CD14-positive monocyte (primary cell): Measurements from ENCODE around the gene GALT. TPM values are rescaled to one million over a fixed set of nuclear protein-coding genes. Genes with fewer than 3 reads are reported as not detected.

Source experiments
- DNase-seq, 3 donors: peaks; one replicate each; pipeline ENCODE4 v3.0.0-alpha.2; 2011 to 2022
- H2AFZ ChIP-seq: 2 replicates; pipeline ENCODE4 v1.6.0; 2012; ENCODE audit warnings: mild to moderate bottlenecking, low read depth, low read length, inconsistent platforms; ENCODE audit not compliant: insufficient read depth, poor library complexity, severe bottlenecking
- H3K27ac ChIP-seq, 2 donors: 1 replicate in 1 of 2; 2 replicates in 1 of 2; pipeline ENCODE4 v1.5.1; 2012 to 2013; ENCODE audit warnings: low read length in 2 of 2, control low read depth in 1 of 2, inconsistent platforms in 1 of 2, low read depth in 1 of 2, mild to moderate bottlenecking in 1 of 2
- H3K27me3 ChIP-seq, 2 donors: one replicate each; pipeline versions ENCODE4 v1.6.0 to v1.6.1; 2011 to 2013; ENCODE audit warnings: low read length in 2 of 2; ENCODE audit not compliant: control insufficient read depth in 2 of 2, insufficient read depth in 2 of 2
- H3K36me3 ChIP-seq, 2 donors: replicated peaks in 1 of 2; 1 replicate in 1 of 2; 2 replicates in 1 of 2; pipeline versions ENCODE4 v1.5.1 to v1.6.1; 2012 to 2013; ENCODE audit warnings: low read length in 2 of 2, control low read depth in 1 of 2, inconsistent platforms in 1 of 2, mild to moderate bottlenecking in 1 of 2; ENCODE audit not compliant: insufficient read depth in 2 of 2, control insufficient read depth in 1 of 2
- H3K4me1 ChIP-seq, 2 donors: 1 replicate in 1 of 2; 2 replicates in 1 of 2; pipeline versions ENCODE4 v1.5.1 to v1.6.1; 2012 to 2013; ENCODE audit warnings: low read length in 2 of 2, control low read depth in 1 of 2, inconsistent platforms in 1 of 2, mild to moderate bottlenecking in 1 of 2, moderate library complexity in 1 of 2; ENCODE audit not compliant: insufficient read depth in 2 of 2, control insufficient read depth in 1 of 2
- H3K4me2 ChIP-seq: replicated peaks from 2 replicates; pipeline ENCODE3; 2012; ENCODE audit warnings: low read length, moderate library complexity, mild to moderate bottlenecking; ENCODE audit not compliant: poor library complexity, severe bottlenecking; ENCODE audit errors: extremely low read depth
- H3K4me3 ChIP-seq, 3 experiments: fragments of 200-600 bp in 1 of 3; sonication (generic) in 1 of 3; replicated peaks in 1 of 3; 1 replicate in 2 of 3; 2 replicates in 1 of 3; pipeline ENCODE4 v1.5.1; 2011 to 2013; ENCODE audit warnings: low read length in 3 of 3, mild to moderate bottlenecking in 3 of 3, control low read depth in 2 of 3, low read depth in 2 of 3, inconsistent platforms in 1 of 3, moderate library complexity in 1 of 3
- H3K79me2 ChIP-seq: 2 replicates; pipeline ENCODE4 v1.6.0; 2012; ENCODE audit warnings: mild to moderate bottlenecking, control low read depth, inconsistent platforms, low read length, moderate library complexity; ENCODE audit not compliant: insufficient read depth
- H3K9ac ChIP-seq: 2 replicates; pipeline ENCODE4 v1.6.0; 2017; ENCODE audit warnings: low read length, mild to moderate bottlenecking; ENCODE audit not compliant: insufficient read depth, poor library complexity, severe bottlenecking
- H3K9me3 ChIP-seq, 2 donors: replicated peaks in 1 of 2; 1 replicate in 1 of 2; 2 replicates in 1 of 2; pipeline versions ENCODE4 v1.5.1 to v1.6.1; 2012 to 2013; ENCODE audit warnings: low read length in 2 of 2, control low read depth in 1 of 2; ENCODE audit not compliant: control insufficient read depth in 1 of 2, insufficient read depth in 1 of 2
- H4K20me1 ChIP-seq: 2 replicates; pipeline ENCODE4 v1.6.0; 2012; ENCODE audit warnings: mild to moderate bottlenecking, low read length, control low read depth, moderate library complexity; ENCODE audit not compliant: insufficient read depth
- H3K27ac Mint-ChIP-seq, 7 donors: one replicate each; pipeline ENCODE4 v1.8.0; 2020; ENCODE audit warnings: mild to moderate bottlenecking in 7 of 7, mixed read lengths in 7 of 7, moderate library complexity in 6 of 7, inconsistent platforms in 2 of 7
- H3K27me3 Mint-ChIP-seq, 3 donors: one replicate each; pipeline ENCODE4 v1.8.0; 2021 to 2022; ENCODE audit warnings: low read depth in 3 of 3, mild to moderate bottlenecking in 3 of 3, mixed read lengths in 3 of 3, moderate library complexity in 3 of 3, inconsistent platforms in 1 of 3
- H3K36me3 Mint-ChIP-seq, 2 donors: one replicate each; pipeline ENCODE4 v1.8.0; 2020; ENCODE audit warnings: mixed read lengths in 2 of 2, inconsistent platforms in 1 of 2, mild to moderate bottlenecking in 1 of 2
- H3K4me1 Mint-ChIP-seq: one replicate; pipeline ENCODE4 v1.8.0; 2020; ENCODE audit warnings: mild to moderate bottlenecking, mixed read lengths
- H3K4me3 Mint-ChIP-seq, 2 donors: one replicate each; pipeline ENCODE4 v1.8.0; 2020; ENCODE audit warnings: mild to moderate bottlenecking in 2 of 2, mixed read lengths in 2 of 2, moderate library complexity in 1 of 2
- H3K9me3 Mint-ChIP-seq, 7 donors: one replicate each; pipeline ENCODE4 v1.8.0; 2020 to 2022; ENCODE audit warnings: mixed read lengths in 7 of 7, mild to moderate bottlenecking in 6 of 7, moderate library complexity in 6 of 7, inconsistent platforms in 2 of 7
- CTCF ChIP-seq: fragments of 200-600 bp; IDR thresholded peaks from one replicate; pipeline ENCODE4 v1.8.0; 2022; ENCODE audit warnings: antibody characterized with exemption, mild to moderate bottlenecking
- WGBS: methylation state at CpG from one replicate; pipeline ENCODE4 v1.1.5; 2013; ENCODE audit warnings: missing lambda C conversion rate; ENCODE audit not compliant: insufficient coverage; 5-methylcytosine and 5-hydroxymethylcytosine counted together
- intact Hi-C, 2 donors: fragments of 100-400 bp; cut with micrococcal nuclease; formaldehyde crosslinking; loops; one replicate each; pipeline versions ENCODE4 v1.15.0 to v1.15.1; 2023
- polyA plus RNA-seq, 3 donors: library from polyadenylated mRNA; depleted of rRNA in 1 of 3; unstranded in 2 of 3; stranded (reverse) in 1 of 3; fragments of 300-500 nt in 2 of 3; fragments of >200 nt in 1 of 3; fragmentation: Illumina TruSeq in 2 of 3; gene quantifications; 1 replicate in 2 of 3; 2 replicates in 1 of 3; pipeline ENCODE4 v1.2.3, GENCODE V29; 2012 to 2021

GALT gene
- polyA plus RNA-seq, 3 donors, result 25.6 to 103 (median 26.9) TPM

DNA sequence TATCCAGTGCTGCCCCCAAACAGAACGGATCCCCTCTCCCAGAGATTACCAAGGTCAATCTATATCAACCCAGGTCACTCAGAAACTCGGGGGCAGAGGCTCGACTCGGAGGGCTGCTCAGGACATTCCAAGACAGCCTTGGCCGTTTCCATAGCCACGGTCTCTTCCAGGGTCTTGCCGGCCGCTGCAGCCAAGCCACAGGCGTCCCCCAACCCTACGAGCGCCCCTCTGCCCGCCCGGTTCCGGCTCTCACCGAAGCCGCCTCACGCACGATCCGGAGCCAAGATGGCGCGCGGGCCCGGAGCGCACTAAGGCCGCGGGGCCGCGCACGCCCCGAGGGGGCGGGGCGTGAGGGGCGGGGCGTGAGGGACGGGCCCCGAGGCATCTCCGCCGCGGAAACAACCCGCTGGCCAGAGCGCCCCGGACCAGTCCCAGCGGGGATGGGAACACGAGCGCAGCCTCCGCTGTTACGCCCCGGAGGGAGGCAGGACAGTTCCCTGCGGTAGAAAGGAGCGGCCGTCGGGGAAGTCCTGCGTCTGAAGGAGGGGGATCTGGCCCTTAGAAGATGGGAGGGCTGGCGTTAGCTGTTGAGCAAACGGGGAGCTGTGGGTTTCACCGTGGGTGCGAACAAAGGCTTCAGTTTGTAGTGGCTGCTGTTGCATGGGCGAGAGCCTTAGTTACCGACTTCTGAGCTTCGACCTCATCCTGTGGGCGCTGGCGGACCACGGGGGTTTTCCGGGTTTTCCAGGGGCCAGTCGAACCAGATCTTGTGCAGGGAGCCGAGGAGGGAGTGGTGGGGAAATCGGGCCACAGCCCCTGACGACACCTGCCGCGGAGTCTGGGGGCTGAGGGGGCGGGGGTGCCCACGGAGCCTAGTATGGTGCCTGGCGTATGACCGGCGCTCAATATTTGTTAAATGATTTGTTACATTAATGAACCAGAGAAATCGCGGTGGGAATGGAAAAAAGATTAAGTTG lies 34.4 kb upstream of the GALT start, which contains the start of gene RPP25L:
TSS of gene RPP25L (minus strand) at position 287 of the 977 bp plus-strand sequence. CDS start 801 bp downstream, outside the sequence.
- under 1% methylated on average over 77 of the region's 77 CpGs for WGBS
- Mint-ChIP-seq H3K36me3 (peaks cover 32 to 34% of the 10 kb centered on the region in 2 donors), H3K4me3 (peak within 1 kb of the TSS; percentile 81 to 93), H3K4me1 (peaks cover 27% of the 10 kb centered on the region), H3K27ac (peak within 1 kb of the TSS; percentile 89 to 96 (median 94)), H3K27me3 (peaks cover 0 to 4% (median 0%) of the 10 kb centered on the region in 3 donors), H3K9me3 (peaks cover 0 to 3% (median 0%) of the 10 kb centered on the region in 7 donors)
- Histone ChIP-seq H3K4me3 (peak within 1 kb of the TSS; percentile 78 to 91 (median 85)), H3K4me1 (peaks cover 24 to 30% of the 10 kb centered on the region in 2 donors), H3K36me3 (peaks cover 31 to 38% of the 10 kb centered on the region in 2 donors), H3K9ac (peak within 1 kb of the TSS; percentile 95), H3K79me2 (peaks cover 13% of the 10 kb centered on the region), H3K27me3 (no peaks in the 10 kb centered on the region), H2AFZ (peak within 1 kb of the TSS; percentile 100), H3K9me3 (no peaks in the 10 kb centered on the region), H3K27ac (peak within 1 kb of the TSS; percentile 76 to 97), H4K20me1 (no peaks in the 10 kb centered on the region), H3K4me2 (peak within 1 kb of the TSS; percentile 80)
- intact Hi-C loops, result loop anchor here (1.0 to 10.0 kb wide), 3 partner anchors 22 to 157 kb away; partner anchors contain the start of genes DNAI1 (in 2 of the 2) and FAM219A (in 2 of the 2)
- TF ChIP-seq CTCF, result no peak
- peak; percentile 85 to 86 (median 86) for DNase-seq

- H3K4me1 ChIP-seq, result peaks cover 24 to 30% of the 10 kb centered on the region in 2 donors
- Mint-ChIP-seq H3K27me3 (peaks cover 0 to 2% (median 0%) of the 10 kb centered on the region in 3 donors), H3K4me1 (peaks cover 27% of the 10 kb centered on the region), H3K27ac (peak overlapping the region; percentile 77 to 94 (median 92)), H3K9me3 (peaks cover 0 to 3% (median 0%) of the 10 kb centered on the region in 7 donors), H3K36me3 (peaks cover 40 to 42% of the 10 kb centered on the region in 2 donors), H3K4me3 (peak overlapping the region; percentile 81 to 93)
- intact Hi-C loops, result loop anchor here (1.0 to 10.0 kb wide), 3 partner anchors 21 to 158 kb away; partner anchors contain the start of genes DNAI1 (in 2 of the 2) and FAM219A (in 2 of the 2)
- no peaks in the 10 kb centered on the region for H3K9me3 ChIP-seq
- peak overlapping the region; percentile 76 to 97 for H3K27ac ChIP-seq
- peak; percentile 73 to 89 (median 87) for DNase-seq
- peak overlapping the region; percentile 95 for H3K9ac ChIP-seq
- peak overlapping the region; percentile 80 for H3K4me2 ChIP-seq
- H2AFZ ChIP-seq, result peak overlapping the region; percentile 100
- no peaks in the 10 kb centered on the region for H4K20me1 ChIP-seq
- H3K36me3 ChIP-seq, result peaks cover 39 to 46% of the 10 kb centered on the region in 2 donors
- H3K27me3 ChIP-seq, result no peaks in the 10 kb centered on the region
- H3K4me3 ChIP-seq, result peak overlapping the region; percentile 78 to 91 (median 85)
- peaks cover 13% of the 10 kb centered on the region for H3K79me2 ChIP-seq
- 1% methylated on average over 14 of the region's 15 CpGs for WGBS
- peak; percentile 89 for TF ChIP-seq CTCF
Measured at GRCh38 chr9:34612788-34613390, 33.6 kb upstream of the GALT start.
